ENCODE data around the gene FSCB.
"Not testable (repeated sequence)": the region's sequence is repeated elsewhere in the genome, so short reads cannot be mapped to it uniquely, and the experiment has no call there.

The FSCB gene

GRCh38 chr14:44507183-44507582 lies at the start of gene FSCB:
Gene FSCB (minus strand): TSS chr14:44507283. CDS start chr14:44506987, 296 bp downstream.
- no peak for DNase-seq

- DNase-seq: no peak
These were observed 24.6 kb upstream of the FSCB start for GRCh38 chr14:44531658-44532057.

- DNase-seq: no peak
These were observed 23.4 kb upstream of the FSCB start for GRCh38 chr14:44530475-44530874.

GRCh38 chr14:44529026-44529425 lies 21.9 kb upstream of the FSCB start:
- DNase-seq: no peak

- DNase-seq: no peak
These were observed 21.1 kb upstream of the FSCB start for GRCh38 chr14:44528180-44528579.

GRCh38 chr14:44525237-44525636 lies 18.2 kb upstream of the FSCB start:
- no peak for DNase-seq

GRCh38 chr14:44515668-44516067 lies 8.6 kb upstream of the FSCB start:
- not testable (repeated sequence) for DNase-seq

- DNase-seq: no peak
These were observed 1.8 kb upstream of the FSCB start for GRCh38 chr14:44508834-44509233.

GRCh38 chr14:44505588-44505987 lies 1.5 kb downstream of the FSCB start:
- DNase-seq: no peak

- no peak for DNase-seq
These were observed 9.9 kb downstream of the FSCB start for GRCh38 chr14:44497148-44497547.

- DNase-seq: no peak
These were observed 12.9 kb downstream of the FSCB start for GRCh38 chr14:44494137-44494536.

GRCh38 chr14:44490966-44491365 lies 16.1 kb downstream of the FSCB start:
- DNase-seq: no peak

- DNase-seq: no peak
These were observed 29.1 kb downstream of the FSCB start for GRCh38 chr14:44477953-44478352.

- no peak for DNase-seq
These were observed 38.3 kb downstream of the FSCB start for GRCh38 chr14:44468771-44469170.

GRCh38 chr14:44463356-44464004 lies 43.6 kb downstream of the FSCB start:
- no peak for DNase-seq

- no peak for DNase-seq
These were observed 44.7 kb downstream of the FSCB start for GRCh38 chr14:44462381-44462780.

- DNase-seq: no peak
These were observed 45.3 kb downstream of the FSCB start for GRCh38 chr14:44461811-44462210.

Data from stimulated activated CD4-positive, alpha-beta T cell treated with anti-CD3 and anti-CD28 coated beads, Interleukin-4, amount 100 ng/mL, for 24 hours (primary cell).